Right atrium auricular region (tissue), 2 donors: ENCODE data around the gene CEBPE. TPM values are rescaled to one million over a fixed set of nuclear protein-coding genes. Genes with fewer than 3 reads are reported as not detected.

Experiments
- DNase-seq: peaks from one replicate; pipeline ENCODE4 v3.0.0-alpha.2; 2019; ENCODE audit warnings: low spot score
- H3K27ac ChIP-seq, 2 donors: fragments of 200-600 bp; sonication (generic); 1 replicate in 1 of 2; 2 replicates in 1 of 2; pipeline ENCODE4 v1.5.1; 2016 to 2019
- H3K27me3 ChIP-seq, 2 donors: fragments of 200-600 bp; sonication (generic); one replicate each; pipeline versions ENCODE4 v1.5.1 to v1.6.0; 2017 to 2019
- H3K36me3 ChIP-seq: fragments of 200-600 bp; sonication (generic); one replicate; pipeline ENCODE4 v1.5.1; 2016
- H3K4me1 ChIP-seq, 2 donors: fragments of 200-600 bp; sonication (generic); one replicate each; pipeline versions ENCODE4 v1.5.1 to v1.6.0; 2017 to 2019
- H3K4me3 ChIP-seq, 2 donors: fragments of 200-600 bp; sonication (generic); 1 replicate in 1 of 2; 2 replicates in 1 of 2; pipeline ENCODE4 v1.5.1; 2017 to 2019; ENCODE audit warnings: mild to moderate bottlenecking in 1 of 2, moderate library complexity in 1 of 2
- H3K9me3 ChIP-seq, 2 donors: fragments of 200-600 bp; sonication (generic); one replicate each; pipeline ENCODE4 v1.5.1; 2019
- total RNA-seq, 2 donors: library from RNA; depleted of rRNA; stranded (reverse); fragments of >200 nt; gene quantifications; one replicate each; pipeline ENCODE4 v1.1.0, GENCODE V29; 2016
- TF ChIP-seq, protein P1 (sequence below), 2 donors: fragments of 200-600 bp; sonication (generic); IDR thresholded peaks; one replicate each; pipeline ENCODE4 v1.5.1; 2019; ENCODE audit warnings: antibody characterized with exemption in 2 of 2

The CEBPE gene
- total RNA-seq, 2 donors from 2014 or later: not detected

DNA sequence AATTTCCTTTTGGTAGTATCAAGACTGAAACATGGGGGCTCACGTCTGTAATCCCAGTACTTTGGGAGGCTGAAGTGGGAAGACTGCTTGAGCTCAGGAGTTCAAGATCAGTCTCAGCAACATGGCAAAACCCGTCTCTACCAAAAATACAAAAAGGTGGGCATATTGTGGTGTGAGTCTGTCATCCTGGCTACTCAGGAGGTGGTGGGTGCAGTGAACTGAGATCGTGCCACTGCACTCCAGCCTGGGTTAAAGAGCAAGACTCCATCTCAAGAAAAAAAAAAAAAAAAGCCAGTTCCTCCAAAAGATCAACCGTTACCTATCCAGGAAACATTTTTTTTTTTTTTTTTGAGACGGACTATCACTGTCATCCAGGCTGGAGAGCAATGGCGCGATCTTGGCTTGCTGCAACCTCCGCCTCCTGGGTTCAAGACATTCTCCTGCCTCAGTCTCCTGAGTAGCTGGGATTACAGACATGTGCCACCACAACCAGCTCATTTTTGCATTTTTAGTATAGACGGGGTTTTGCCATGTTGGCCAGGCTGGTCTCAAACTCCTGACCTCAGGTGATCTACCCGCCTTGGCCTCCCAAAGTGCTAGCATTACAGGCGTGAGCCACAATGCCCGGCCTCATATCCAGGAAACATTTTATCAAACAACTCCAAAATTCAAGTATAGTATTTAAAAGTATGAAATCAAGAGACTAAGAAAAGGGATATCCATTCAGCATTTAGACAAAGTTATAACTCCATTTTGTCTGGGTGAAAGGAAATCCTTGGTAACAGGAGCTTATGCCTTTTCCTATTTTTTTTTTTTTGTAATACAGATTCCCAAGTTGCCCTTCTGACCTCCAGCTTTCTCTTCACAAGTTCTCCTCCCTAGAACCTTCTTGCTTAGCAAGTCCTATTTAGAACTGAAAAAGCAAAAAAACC, 27.5 kb downstream of the CEBPE start:
- H3K27me3 ChIP-seq: no peaks in the 10 kb centered on the region
- H3K9me3 ChIP-seq: no peaks in the 10 kb centered on the region
- DNase-seq: no peak
- H3K4me1 ChIP-seq: peaks cover 0 to 45% of the 10 kb centered on the region in 2 donors
- no peak overlapping the region for H3K27ac ChIP-seq
- peaks cover 63% of the 10 kb centered on the region for H3K36me3 ChIP-seq
- no peak overlapping the region for H3K4me3 ChIP-seq
- TF ChIP-seq, protein P1, sequence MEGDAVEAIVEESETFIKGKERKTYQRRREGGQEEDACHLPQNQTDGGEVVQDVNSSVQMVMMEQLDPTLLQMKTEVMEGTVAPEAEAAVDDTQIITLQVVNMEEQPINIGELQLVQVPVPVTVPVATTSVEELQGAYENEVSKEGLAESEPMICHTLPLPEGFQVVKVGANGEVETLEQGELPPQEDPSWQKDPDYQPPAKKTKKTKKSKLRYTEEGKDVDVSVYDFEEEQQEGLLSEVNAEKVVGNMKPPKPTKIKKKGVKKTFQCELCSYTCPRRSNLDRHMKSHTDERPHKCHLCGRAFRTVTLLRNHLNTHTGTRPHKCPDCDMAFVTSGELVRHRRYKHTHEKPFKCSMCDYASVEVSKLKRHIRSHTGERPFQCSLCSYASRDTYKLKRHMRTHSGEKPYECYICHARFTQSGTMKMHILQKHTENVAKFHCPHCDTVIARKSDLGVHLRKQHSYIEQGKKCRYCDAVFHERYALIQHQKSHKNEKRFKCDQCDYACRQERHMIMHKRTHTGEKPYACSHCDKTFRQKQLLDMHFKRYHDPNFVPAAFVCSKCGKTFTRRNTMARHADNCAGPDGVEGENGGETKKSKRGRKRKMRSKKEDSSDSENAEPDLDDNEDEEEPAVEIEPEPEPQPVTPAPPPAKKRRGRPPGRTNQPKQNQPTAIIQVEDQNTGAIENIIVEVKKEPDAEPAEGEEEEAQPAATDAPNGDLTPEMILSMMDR (IDR thresholded peaks at IDR 0.05): no peak

DNA sequence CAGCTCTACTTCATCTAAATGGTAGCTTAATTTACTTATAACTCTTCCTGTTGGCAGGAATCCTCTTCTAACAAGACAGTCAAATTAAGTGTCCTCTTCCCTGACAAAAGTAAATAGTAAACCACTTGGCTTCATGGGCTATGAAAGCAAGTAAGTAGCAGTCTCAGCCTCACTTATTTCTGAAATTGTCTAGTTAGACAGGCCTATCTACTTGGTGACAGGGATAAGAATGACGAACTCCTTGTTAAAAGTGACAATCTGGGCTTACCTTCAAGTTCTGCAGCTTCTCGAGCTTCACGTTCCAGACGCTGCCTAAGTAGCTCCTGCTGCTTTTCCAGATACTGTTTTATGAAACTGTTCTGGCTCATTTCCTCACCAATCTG, 28.8 kb downstream of the CEBPE start:
- DNase-seq: no peak
- Histone ChIP-seq H3K9me3 (no peaks in the 10 kb centered on the region), H3K27me3 (no peaks in the 10 kb centered on the region), H3K4me3 (no peak overlapping the region), H3K4me1 (peaks cover 0 to 39% of the 10 kb centered on the region in 2 donors), H3K27ac (no peak overlapping the region), H3K36me3 (peaks cover 72% of the 10 kb centered on the region)
- TF ChIP-seq, protein P1 (IDR thresholded peaks at IDR 0.05): no peak

GRCh38 chr14:23089498-23090253, 29.4 kb downstream of the CEBPE start:
- peaks cover 78% of the 10 kb centered on the region for H3K36me3 ChIP-seq
- H3K27ac ChIP-seq: no peak overlapping the region
- no peaks in the 10 kb centered on the region for H3K9me3 ChIP-seq
- TF ChIP-seq, protein P1 (IDR thresholded peaks at IDR 0.05): no peak
- H3K4me1 ChIP-seq: peaks cover 0 to 39% of the 10 kb centered on the region in 2 donors
- no peak overlapping the region for H3K4me3 ChIP-seq
- H3K27me3 ChIP-seq: no peaks in the 10 kb centered on the region
- no peak for DNase-seq

DNA sequence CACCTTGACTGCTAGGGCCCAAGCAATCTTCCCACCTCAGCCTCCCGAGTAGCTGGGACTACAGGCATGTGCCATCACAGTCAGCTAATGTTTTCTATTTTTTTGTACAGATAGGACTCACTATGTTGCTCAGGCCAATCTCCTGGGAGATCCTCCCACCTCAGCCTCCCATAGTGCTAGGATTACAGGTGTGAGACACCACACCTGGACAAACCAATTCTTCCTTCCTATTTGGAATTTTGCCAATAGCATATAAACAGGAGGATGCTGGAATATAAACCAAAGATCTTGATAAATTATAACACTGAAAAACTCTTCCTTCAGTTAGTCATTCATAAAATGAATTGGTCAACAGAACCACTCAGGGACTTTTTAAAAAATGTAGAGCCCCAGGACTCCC, 32.5 kb downstream of the CEBPE start:
- Histone ChIP-seq H3K9me3 (no peaks in the 10 kb centered on the region), H3K4me3 (no peak overlapping the region)
- TF ChIP-seq, protein P1 (IDR thresholded peaks at IDR 0.05): no peak

DNA sequence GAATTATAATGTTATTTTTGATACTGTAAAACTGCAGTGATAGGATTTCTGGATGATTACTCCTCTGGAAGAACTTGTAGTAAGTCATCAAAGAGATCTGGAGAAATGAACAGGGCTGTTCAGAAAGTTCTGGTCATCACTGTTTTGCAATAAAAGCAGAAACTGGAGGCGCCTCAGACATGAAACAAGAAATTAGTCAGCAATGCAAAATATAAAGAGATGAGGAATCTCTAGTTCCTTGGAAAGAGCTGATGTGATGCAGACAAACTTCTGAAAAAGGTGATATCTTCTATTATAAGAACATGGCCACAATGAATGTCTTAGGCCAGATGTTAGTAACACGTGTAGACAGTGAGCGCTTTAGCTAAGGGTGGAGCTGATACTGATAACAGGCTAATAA, 33.6 kb downstream of the CEBPE start:
- no peak overlapping the region for H3K27ac ChIP-seq
- TF ChIP-seq, protein P1 (IDR thresholded peaks at IDR 0.05): no peak
- H3K9me3 ChIP-seq: no peaks in the 10 kb centered on the region
- H3K27me3 ChIP-seq: no peaks in the 10 kb centered on the region
- DNase-seq: no peak
- H3K4me1 ChIP-seq: peaks cover 0 to 12% of the 10 kb centered on the region in 2 donors
- no peak overlapping the region for H3K4me3 ChIP-seq
- peaks cover 83% of the 10 kb centered on the region for H3K36me3 ChIP-seq

More for the DNA sequence above, 32.5 kb downstream of the CEBPE start:
- DNase-seq: no peak
- H3K27ac ChIP-seq: no peak overlapping the region
- peaks cover 0 to 14% of the 10 kb centered on the region in 2 donors for H3K4me1 ChIP-seq
- no peaks in the 10 kb centered on the region for H3K27me3 ChIP-seq
- peaks cover 79% of the 10 kb centered on the region for H3K36me3 ChIP-seq
